Stimulated activated CD4-positive, alpha-beta T cell treated with anti-CD3 and anti-CD28 coated beads, Interleukin-15, amount 100 ng/mL, for 1 hour (primary cell): ENCODE measurements around the gene MICAL2.

ENCODE experiments used
- DNase-seq, 2 donors: peaks; one replicate each; pipeline ENCODE4 v3.0.0-alpha.2; 2020; ENCODE audit warnings: low read depth in 1 of 2, low spot score in 1 of 2

Gene MICAL2

DNA sequence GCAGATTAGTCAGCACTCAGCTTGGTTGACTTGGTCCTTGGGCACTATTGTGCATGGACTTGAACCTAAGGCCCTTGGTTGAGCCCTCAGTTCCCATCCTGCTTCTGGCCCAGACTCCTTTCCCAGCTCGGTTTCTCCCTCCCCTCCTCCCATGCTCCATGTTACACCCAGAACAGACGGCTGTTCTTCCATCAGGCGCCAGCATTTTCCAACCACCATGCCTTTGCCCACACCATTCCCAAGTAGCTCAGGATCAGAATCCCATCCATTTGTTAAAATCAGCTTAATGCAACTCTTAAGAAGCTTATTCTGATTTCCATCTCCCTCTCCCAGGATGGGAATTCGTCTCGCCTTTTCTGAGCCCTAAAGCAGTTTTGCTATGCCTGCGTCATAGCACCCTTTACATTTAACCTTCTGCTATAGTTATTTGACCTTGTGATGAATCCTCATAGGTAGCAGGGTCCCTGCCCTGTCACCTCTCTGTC is 110.7 kb downstream of the MICAL2 start:
- DNase-seq, result no peak

DNA sequence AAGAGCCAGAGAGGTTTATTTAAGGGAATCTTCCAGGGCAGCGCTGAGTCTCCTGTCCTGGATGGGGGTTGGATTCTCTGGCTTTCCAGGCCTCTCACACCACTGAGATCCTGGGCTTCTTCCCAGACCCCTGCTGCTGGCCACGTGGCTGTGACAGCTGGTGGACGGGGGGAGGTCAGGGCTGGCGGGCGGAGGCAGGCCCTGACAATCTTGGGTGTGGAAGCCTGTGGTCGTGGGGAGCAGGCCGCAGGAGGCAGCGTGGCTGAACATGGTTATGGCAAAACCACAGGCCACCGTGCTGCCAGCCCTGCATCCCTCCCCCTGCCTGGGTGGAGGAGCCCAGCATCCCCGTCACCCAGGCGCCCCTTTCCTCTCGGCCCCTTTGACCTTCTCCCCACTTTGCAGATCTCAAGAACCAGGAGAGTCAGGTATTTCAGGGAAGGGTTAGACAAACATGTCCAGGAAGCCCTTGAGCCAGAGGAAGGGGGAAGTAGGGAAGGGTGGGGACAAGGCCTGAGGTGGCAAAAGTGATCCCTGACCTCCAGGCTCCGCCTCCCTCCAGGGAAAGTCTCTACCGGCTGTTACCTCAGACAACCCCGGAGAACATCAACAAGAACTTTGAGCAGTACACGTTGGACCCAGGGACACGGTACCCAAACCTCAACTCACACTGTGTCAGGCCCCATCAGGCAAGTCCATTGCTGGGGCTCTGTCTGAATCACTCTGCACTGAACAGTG is 111.8 kb downstream of the MICAL2 start:
- no peak for DNase-seq

DNA sequence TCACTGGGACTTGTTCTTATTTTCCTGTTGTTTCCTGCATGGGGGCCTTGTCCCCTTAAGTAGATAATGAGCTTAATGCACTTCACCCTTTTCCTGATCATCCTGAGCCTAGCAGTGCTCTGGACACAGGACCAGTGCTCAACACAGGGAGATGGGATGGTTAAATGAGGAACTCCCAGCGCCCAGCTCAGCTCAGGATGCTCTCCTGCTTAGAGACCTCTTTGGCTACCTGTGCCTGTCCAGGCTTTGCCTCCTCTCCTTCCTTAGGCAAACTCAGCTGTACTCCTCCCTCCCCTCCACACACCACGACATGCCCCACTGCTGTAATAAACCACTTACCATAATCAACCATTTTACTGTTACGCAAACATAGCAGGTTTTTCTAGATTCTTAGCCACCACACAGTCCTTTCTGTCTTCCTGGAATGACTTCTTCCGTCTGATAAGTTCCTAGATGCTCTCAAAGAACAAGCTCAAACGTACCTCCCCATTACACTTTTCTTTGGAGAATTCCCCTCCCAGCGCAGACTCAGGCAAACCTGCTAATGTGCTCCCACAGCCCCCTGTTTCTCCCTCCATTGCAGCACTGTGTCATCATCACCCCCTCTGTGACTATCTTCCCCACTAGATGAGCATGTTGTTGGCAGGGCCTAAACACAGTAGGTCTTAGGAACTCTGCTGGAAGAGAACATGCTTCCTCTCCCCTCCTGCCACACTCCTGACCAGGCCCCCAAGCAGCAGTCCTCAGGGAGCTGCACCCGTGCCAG is 113.6 kb downstream of the MICAL2 start:
- no peak for DNase-seq

DNA sequence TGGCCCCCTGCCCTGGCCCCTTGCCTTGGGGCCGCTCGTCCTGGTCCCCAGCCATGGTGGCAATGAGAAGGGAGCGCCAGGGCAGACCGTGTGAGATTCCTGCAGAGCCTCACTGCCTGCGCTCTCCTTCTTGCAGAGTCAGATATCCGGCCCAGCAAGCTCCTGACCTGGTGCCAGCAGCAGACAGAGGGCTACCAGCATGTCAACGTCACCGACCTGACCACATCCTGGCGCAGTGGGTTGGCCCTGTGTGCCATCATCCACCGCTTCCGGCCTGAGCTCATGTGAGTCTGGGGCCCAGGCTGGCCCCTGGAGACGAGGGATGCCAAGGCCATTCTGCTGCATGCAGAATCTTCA is 114.1 kb downstream of the MICAL2 start:
- peak; percentile 58 to 63 for DNase-seq

DNA sequence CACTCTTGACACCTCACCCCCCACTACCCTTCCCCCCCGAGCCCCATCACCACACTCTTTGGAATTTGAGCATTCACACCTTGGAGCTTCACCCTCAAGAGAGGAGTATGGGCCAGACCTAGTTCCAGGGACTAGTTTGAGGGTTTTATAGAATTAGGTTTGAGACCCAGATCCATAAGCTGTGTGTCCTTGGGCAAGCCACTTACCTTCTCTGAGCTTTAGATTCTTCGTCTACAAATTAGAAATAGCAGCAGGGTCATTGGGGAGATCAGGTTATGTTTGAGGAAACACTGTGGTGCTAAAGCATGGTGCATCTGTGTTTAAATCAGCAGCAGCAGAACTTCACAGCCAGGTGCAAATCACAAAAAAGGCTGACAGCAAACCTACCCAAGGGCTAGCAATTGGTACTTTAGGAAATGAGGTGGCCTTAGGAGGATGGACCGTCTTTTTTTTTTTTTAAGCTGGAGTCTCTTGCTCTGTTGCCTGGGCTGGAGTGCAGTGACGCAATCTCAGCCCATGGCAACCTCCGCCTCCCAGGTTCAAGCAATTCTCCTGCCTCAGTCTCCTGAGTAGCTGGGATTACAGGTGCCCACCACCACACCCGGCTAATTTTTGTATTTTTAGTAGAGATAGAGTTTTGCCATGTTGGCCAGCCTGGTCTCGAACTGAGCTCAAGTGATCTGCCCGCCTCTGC is 114.8 kb downstream of the MICAL2 start:
- DNase-seq, result no peak

DNA sequence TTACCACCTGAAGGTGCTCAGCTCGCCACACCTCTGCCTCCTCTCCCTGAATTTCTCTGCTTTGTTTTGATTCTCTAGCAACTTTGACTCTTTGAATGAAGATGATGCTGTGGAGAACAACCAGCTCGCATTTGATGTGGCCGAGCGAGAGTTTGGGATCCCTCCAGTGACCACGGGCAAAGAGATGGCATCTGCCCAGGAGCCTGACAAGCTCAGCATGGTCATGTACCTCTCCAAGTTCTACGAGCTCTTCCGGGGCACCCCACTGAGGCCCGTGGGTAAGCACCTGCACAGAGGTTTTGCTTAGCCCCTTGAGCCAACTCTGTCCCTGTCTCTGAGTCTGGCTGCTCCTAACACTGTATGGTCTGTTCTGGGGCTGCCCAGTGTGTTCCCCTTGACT is 115.7 kb downstream of the MICAL2 start:
- no peak for DNase-seq

DNA sequence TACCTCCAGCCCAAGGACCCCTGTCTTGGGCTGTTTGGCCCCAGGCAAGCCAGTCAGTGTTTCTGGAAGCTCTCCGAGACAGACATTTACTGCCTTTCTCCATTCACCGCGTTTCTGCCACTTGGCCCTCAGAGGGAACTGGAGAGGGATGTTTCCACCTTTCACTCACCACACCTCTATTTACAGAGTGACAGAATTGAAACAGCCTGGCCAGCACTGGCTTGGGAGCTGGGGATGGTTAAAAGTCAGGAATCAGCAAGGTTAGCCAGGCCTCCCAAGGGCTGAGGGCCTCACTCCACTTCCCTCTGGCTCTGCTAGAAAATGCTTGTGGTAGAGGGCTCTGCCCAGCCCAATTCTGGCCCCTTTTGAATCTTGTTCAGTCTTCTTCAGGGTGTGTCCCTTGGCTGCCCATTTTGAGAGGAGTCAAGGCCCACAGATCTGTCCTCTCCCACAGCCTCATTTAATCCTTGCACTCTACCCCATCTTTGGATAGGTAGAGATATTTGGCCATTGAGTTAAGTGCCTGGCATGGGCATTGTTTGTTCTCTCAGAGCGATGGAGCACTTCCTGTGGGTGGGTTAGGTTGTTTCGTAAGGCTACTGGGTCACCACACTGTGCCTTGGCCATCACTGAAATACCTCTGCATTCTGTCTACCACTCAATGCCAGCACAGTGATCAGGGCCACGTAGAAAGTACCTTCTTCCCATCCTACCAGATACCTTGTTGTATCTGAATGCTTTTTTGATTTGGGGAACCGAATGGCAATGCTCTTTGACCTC is 119.2 kb downstream of the MICAL2 start:
- DNase-seq, result no peak

DNA sequence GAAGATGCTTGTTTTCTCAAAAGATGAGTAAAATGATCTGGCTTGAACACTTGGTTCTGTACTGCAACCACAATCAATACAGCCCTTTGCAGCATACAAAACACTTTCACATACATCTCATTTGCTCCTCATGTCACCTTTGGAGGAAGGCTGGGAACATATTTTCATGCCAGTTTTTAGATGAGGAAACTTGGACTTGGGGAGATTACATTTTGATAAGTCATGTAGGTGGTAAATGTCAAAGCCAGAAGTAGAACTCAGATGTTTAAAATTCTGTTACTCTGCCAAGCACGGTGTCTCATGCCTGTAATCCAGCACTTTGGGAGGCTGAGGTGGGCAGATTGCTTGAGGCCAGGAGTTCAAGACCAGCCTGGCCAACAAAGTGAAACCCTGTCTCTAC is 121.8 kb downstream of the MICAL2 start:
- no peak for DNase-seq

DNA sequence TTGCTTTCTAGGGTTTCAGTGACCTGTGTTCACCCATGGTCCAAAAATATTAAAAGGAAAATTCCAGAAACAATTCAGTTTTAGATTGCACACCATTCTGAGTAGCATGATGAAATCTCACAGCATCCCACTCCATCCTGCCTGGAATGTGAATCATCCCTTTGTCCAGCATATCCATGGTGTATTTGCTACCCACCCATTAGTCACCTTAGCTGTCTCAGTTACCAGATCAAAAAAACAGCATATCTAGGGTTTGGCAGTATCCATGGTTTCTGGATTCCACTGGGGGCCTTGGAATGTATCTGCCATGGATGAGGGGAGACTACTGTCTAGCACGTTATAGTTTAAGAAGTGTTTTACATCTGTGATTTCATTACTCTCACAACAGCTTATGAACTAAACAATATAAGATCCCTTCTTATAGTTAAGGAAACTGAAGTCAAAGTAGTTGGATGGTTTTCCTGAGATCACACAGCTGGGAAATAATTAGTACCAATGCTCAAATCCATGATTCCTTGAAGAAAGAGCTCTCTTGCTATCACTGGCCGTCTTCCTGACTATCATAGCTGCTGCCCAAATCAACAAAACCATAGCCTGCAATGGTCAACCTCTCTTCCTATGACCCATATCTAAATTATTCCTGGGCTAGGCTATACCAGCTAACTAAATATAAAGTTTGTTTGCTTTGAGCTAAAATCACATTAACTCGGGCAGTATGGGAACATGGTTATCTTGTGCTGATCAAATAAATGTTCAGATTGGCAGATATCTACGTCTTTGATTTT is 122.6 kb downstream of the MICAL2 start:
- no peak for DNase-seq

DNA sequence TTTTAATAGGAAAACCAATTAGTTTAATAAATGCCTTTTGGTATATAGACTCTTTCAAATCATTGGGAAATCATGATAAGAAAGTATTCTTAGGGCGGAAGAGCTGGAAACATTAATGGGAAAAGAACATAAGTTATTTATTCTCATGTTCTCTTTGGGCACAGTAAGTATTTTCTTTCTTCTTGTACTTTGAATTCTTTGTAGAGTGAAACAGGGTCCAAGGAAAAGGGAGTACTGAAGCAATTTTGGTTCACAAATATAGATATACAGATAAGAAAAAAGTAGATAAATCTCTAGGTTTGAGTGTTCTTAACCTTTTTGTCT is 123.2 kb downstream of the MICAL2 start:
- DNase-seq, result no peak

DNA sequence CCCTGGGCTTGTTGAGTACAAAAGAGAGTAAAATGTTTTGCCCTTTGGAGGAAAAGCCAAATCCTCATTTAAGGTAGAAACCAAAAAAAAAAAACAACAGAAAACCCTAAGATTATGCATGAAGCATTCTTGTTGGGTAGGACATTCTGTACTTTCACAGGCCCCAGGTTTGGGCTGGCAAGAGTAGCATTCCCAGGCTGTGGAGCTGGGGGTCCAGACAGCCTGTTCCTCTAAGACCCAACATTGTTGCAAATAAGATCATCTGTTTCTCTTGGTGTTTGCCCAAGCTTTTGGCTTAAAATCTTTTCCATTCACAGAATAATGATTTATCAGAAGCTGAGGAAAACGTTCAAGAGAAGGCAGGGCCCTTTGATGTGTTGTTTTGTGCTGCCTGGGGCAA is 123.8 kb downstream of the MICAL2 start:
- DNase-seq, result no peak

DNA sequence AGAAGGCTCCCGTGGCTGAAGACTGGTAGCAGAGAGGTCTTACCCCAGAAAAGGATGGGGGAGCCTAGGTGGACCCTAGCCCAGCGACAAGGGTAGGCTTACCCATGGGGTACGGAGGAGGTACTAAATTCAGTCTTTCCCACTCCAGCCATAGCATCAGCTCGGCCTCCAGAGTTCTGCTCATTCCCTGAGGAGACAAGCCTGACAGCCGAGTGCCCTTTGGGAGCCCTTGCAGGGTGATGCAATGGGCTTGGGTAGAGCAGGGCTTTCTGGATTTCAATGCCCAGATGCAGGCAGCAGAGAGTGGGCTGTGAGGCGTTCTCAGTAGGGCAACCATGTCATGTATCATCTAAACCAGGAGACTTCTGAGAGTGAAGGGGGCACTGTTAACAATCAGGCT is 124.7 kb downstream of the MICAL2 start:
- no peak for DNase-seq

DNA sequence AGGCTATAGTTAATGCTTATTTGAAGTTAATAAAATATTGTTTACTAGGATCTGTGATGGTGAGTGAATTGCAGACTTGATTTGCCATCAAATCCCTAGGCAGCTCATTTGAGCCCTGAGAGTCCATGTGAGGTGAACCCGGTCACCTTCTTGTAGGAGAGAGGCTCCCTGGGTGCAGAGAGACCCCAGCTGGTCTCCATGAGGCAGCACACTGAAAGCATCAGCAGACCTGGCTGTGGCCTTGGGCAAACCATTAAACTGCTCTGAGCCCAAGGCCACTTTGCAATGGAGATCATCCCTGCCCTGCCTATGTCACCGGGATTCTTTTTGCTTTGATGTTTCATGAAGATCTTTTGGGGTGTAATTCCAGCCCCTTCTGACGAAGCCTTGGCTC is 125.2 kb downstream of the MICAL2 start:
- no peak for DNase-seq

DNA sequence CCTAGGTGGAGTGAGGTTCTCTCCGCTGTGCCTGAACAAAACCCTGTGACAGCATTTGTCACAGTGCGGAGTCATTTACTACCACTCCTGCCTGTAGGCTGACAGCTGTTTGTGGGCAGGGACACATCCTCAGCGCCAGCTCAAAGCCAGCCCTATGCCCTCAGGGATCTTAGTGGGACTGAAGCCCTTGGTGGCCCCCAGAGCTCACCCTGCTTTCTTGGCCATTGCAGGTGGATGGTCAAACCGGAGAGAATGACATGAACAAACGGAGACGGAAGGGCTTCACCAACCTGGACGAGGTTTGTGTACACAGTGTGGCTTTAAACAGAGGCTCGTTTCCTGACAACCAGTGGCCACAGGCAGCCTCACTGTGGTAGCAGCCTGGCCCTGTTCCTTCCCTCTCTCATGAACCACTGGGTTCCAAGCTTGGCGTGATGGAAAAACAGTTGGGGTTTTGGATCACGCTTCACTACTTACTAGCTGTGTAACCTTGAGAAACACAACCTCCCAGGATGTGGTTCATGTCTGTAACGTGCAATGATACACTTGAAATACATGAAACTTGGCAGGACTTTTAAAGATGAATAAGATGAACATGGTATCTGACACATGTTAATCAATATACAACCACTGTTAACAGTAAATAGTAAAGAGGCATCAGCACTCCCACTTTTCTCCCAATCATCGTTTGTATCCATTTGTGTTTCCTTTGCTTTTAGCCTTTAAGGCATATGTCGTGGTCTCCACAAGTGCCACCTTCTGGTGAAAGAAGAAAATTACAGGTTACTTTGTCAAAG is 125.8 kb downstream of the MICAL2 start:
- no peak for DNase-seq

DNA sequence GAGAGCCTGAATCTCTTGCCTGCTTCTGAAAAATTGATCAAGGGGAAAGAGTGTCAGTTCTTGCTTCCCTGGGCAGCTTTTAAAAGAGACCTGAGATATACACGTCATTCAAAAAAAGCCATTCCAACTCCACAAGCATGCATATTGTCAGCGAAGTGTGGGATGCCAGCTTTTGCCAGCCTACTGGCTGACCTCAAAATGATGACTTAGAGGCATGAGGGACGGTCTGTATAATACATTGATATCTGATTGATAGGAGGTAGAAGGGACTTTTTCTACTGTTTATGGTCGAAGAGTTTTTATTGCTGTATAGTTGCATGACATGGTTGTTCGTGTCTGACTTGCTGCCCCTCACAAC is 126.3 kb downstream of the MICAL2 start:
- no peak for DNase-seq

DNA sequence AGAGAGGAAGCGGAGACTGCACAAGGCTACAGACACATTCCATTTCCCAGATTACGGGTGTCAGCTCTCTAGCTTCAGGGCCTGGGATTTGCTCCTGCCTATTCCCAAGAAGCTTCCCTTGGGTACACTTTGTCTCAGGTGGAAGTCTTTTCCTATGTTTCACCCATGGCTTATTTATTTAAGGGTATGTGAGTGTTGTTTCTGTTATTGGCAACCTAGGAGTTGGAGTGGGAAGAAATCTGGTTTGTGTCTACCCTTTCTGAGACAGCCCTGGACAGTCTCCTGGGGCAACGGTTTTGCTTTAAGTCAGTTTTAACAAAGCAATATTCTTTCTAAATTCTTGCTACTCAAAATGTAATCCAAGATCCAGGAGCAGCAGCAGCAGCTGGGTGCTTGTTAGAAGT is 127.0 kb downstream of the MICAL2 start:
- DNase-seq, result no peak

DNA sequence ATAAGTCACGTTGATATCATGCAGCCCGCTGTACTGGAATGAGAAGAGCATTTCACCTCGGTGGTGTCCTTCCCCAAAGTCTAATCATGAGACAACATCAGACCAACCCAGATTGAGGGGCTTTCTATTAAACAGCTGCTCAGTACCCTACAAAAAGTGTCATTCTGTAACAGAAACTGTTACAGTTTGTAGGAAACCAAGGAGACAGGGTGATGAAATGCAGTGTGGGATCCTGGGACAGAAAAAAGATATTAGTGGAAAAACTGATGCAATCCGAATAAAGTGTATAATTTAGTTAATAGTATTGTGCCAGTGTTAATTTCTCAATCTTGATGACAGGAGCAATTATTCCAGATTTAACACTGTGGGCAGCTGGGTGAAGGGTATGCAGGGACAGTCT is 128.0 kb downstream of the MICAL2 start:
- no peak for DNase-seq

DNA sequence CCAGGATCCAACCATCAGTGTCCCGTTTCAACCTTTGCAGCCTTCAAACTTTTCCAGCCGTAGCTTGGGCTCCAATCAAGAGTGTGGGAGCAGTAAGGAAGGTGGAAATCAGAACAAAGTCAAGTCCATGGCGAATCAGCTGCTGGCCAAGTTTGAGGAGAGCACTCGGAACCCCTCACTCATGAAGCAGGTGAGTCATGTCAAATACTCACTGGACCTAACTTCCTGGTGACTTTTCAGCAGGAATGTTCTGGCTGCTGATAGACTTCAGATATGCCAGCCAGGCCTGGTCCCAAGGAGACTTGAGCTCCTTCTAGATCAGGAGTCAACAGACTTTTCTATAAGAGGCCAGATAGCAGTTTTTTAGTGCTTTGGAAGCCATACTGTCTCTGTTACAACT is 129.0 kb downstream of the MICAL2 start:
- no peak for DNase-seq

DNA sequence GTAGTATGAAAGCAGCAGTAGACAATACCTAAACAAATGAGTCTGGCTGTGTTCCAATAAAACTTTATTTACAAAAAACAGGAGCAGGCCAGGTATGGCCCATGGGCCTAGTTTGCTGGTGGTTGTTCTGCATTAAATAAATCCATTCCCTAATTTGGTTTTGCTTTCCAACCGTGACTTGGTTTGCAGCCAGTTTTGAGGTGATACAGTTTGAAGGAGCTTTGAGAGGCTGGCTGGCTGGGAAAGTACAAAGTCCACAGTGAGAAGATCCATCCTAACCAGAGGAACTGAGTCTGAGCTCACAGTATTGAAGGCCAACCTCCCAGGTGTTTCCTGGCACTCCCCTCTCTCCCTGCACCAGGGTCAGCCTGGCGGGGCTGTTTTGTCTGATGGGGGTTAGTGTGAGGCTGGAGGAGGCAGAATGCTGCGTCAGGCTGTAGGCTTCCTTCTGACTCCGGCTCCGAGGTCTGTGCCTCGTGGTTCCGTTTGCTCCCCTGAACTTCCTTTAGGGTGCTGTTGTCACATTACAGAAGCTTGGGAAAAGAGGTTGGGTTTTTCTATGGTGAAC is 129.5 kb downstream of the MICAL2 start:
- DNase-seq, result no peak

DNA sequence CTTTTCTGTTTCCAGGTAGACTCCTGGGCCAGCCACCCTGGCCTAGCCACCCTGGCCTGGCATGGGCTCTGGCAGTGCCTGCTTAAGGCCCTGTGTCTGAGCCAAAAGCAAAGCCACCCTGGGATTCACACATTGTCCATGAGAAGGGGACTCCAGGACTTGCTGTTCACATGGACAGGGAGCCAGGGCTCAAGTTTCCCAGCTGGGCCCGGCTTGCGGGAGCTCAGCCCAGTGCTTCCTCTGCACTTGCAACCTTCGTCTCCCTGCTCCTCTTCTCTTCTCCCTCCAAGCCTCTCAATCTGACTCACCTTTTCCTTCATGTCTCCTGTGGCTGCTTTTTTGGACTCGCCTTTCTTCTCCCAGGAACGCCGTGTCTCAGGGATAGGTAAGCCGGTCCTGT is 130.3 kb downstream of the MICAL2 start:
- DNase-seq, result no peak
